ENCODE results near the gene GDI1.

GRCh38 chrX:154488336-154489075, 51.6 kb downstream of the GDI1 start:
- TF ChIP-seq CTCF (IDR thresholded peaks at IDR 0.05) (no peak), POLR2A (IDR thresholded peaks at IDR 0.05) (no peak)

All from thyroid gland (tissue), 4 donors.